ENCODE results near the gene FAM117A. TPM values are rescaled to one million over a fixed set of nuclear protein-coding genes. Genes with fewer than 3 reads are reported as not detected.
"Not testable (repeated sequence)": the region's sequence is repeated elsewhere in the genome, so short reads cannot be mapped to it uniquely, and the experiment has no call there.

FAM117A gene
- total and polyA plus RNA-seq, 12 donors = 4.0 to 14.0 (median 10.1) TPM

GRCh38 chr17:49727380-49727779, 36.6 kb downstream of the FAM117A start:
- intact Hi-C loops (cut with DNase I) = loop anchor here in 3 of 10 donors (5.0 to 10.0 kb wide), 3 partner anchors 35 to 267 kb away; partner anchors contain the start of genes DLX3 (in 1 of the 3) and FAM117A (in 1 of the 3)
- DNase-seq (no peak), ATAC-seq (no peak)
- Histone ChIP-seq H3K27me3 (no peaks in the 10 kb centered on the region), H3K4me3 (no peak overlapping the region), H3K36me3 (peaks cover 0 to 11% (median 0%) of the 10 kb centered on the region in 9 donors), H3K27ac (peak overlapping the region in 4 of 10 donors; percentile 36 to 91 (median 70)), H3K9me3 (peaks cover 0 to 4% (median 0%) of the 10 kb centered on the region in 11 donors), H3K4me1 (peaks cover 27 to 94% (median 72%) of the 10 kb centered on the region in 9 donors)
- TF ChIP-seq, protein P1, sequence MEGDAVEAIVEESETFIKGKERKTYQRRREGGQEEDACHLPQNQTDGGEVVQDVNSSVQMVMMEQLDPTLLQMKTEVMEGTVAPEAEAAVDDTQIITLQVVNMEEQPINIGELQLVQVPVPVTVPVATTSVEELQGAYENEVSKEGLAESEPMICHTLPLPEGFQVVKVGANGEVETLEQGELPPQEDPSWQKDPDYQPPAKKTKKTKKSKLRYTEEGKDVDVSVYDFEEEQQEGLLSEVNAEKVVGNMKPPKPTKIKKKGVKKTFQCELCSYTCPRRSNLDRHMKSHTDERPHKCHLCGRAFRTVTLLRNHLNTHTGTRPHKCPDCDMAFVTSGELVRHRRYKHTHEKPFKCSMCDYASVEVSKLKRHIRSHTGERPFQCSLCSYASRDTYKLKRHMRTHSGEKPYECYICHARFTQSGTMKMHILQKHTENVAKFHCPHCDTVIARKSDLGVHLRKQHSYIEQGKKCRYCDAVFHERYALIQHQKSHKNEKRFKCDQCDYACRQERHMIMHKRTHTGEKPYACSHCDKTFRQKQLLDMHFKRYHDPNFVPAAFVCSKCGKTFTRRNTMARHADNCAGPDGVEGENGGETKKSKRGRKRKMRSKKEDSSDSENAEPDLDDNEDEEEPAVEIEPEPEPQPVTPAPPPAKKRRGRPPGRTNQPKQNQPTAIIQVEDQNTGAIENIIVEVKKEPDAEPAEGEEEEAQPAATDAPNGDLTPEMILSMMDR (IDR thresholded peaks at IDR 0.05) = no peak
- 84 to 86% methylated on average over 4 of the region's 4 CpGs for WGBS, 2 donors

GRCh38 chr17:49725452-49726130, 38.3 kb downstream of the FAM117A start:
- intact Hi-C loops (cut with DNase I) = loop anchor here in 3 of 10 donors (5.0 to 10.0 kb wide), 3 partner anchors 37 to 269 kb away; partner anchors contain the start of genes DLX3 (in 1 of the 3) and FAM117A (in 1 of the 3)
- Histone ChIP-seq H3K9me3 (peaks cover 0 to 4% (median 0%) of the 10 kb centered on the region in 11 donors), H3K4me1 (peaks cover 22 to 93% (median 58%) of the 10 kb centered on the region in 9 donors), H3K4me3 (no peak overlapping the region), H3K27me3 (no peaks in the 10 kb centered on the region), H3K27ac (peak overlapping the region in 1 of 10 donors; percentile 86), H3K36me3 (peaks cover 0 to 28% (median 0%) of the 10 kb centered on the region in 9 donors)
- no peak for DNase-seq
- no peak for ATAC-seq
- TF ChIP-seq, protein P1 (IDR thresholded peaks at IDR 0.05) = no peak
- 88 to 89% methylated on average over 7 of the region's 7 CpGs for WGBS, 2 donors

DNA sequence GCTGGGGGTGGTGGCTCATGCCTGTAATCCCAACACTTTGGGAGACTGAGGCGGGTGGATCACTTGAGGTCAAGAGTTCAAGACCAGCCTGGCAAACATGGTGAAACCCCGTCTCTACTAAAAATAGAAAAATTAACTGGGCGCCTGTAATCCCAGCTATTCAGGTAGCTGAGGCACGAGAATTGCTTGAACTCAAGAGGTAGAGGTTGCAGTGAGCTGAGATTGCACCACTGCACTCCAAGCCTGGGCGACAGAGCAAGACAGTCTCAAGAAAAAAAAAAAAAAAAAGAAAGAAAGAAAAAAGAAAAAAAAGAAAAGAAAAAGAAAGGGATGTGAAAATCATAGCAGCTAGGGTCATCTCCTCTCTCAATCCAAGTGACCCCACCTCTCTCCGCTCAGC, 39.4 kb downstream of the FAM117A start:
- intact Hi-C loops (cut with DNase I) = loop anchor here in 3 of 10 donors (5.0 to 10.0 kb wide), 3 partner anchors 38 to 270 kb away; partner anchors contain the start of genes FAM117A (in 2 of the 3) and DLX3 (in 1 of the 3)
- Histone ChIP-seq H3K4me1 (peaks cover 15 to 83% (median 47%) of the 10 kb centered on the region in 9 donors), H3K36me3 (peaks cover 0 to 37% (median 6%) of the 10 kb centered on the region in 9 donors), H3K27ac (peak overlapping the region in 8 of 10 donors; percentile 60 to 86 (median 76))
- DNase-seq, H3K27me3 ChIP-seq, H3K9me3 ChIP-seq, ATAC-seq, H3K4me3 ChIP-seq: not testable (repeated sequence)
- WGBS, 2 donors = 77% methylated on average over 6 of the region's 6 CpGs

GRCh38 chr17:49723423-49723822, 40.5 kb downstream of the FAM117A start:
- 27 to 37% methylated on average over 8 of the region's 8 CpGs for WGBS, 2 donors

More at GRCh38 chr17:49723423-49723822, 40.5 kb downstream of the FAM117A start:
- intact Hi-C loops (cut with DNase I) = loop anchor here in 3 of 10 donors (5.0 to 10.0 kb wide), 3 partner anchors 39 to 271 kb away; partner anchors contain the start of genes FAM117A (in 2 of the 3) and DLX3 (in 1 of the 3)
- Histone ChIP-seq H3K27me3 (no peaks in the 10 kb centered on the region), H3K4me1 (peaks cover 8 to 71% (median 36%) of the 10 kb centered on the region in 9 donors), H3K9me3 (peaks cover 0 to 4% (median 0%) of the 10 kb centered on the region in 11 donors), H3K36me3 (peaks cover 0 to 49% (median 15%) of the 10 kb centered on the region in 9 donors), H3K4me3 (peak overlapping the region in 1 of 10 donors; percentile 14), H3K27ac (peak overlapping the region; percentile 26 to 86 (median 72))
- DNase-seq (peak; percentile 65 to 92), ATAC-seq (peak; percentile 82 to 95 (median 86))
- TF ChIP-seq, protein P1 (IDR thresholded peaks at IDR 0.05) = no peak

All from heart right ventricle (tissue), 16 donors.